GM19324 (cell line): ENCODE measurements around the gene RTN3.
"Not testable (repeated sequence)": the region's sequence is repeated elsewhere in the genome, so short reads cannot be mapped to it uniquely, and the experiment has no call there.

Source experiments
- ATAC-seq: cut with Tn5 transposase; IDR thresholded peaks from one replicate; pipeline ENCODE4 v1.9.1; 2021; ENCODE audit warnings: mild to moderate bottlenecking, moderate library complexity; ENCODE audit not compliant: unreplicated experiment, low FRiP score

The RTN3 gene

DNA sequence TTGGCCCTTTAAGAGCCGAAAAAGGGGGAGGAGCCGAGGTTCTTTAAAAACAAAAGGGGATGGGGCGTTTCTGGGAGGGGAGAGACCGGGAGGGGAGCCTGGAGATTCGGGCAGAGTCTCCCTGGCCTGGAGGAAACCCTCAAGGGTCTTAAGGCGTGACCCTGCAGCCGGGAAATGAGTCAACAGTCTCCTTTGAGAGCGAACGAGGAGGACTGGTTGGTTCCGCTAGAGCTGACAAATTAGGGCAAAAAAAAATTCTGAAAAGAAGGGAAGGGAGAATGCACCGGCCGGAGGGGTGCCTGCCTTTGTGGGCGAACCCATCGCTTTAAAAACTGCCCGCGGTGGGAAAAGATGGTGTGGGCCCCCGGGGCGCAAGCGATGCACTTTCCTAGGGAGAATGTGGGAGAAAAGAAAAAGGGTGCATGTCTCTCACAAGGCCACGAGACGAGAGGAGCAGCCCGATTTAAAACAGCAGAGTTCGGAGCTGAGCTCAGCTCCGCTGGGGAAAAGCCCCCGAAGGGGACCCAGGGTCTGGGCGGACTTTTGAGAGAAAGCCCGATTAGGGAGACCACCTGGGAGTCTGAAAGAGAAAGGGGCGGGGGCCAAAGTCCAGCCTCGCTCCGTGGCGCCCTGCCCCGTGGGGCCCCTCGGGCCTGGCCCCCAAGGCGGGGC, 86.4 kb downstream of the RTN3 start:
- ATAC-seq: no peak

DNA sequence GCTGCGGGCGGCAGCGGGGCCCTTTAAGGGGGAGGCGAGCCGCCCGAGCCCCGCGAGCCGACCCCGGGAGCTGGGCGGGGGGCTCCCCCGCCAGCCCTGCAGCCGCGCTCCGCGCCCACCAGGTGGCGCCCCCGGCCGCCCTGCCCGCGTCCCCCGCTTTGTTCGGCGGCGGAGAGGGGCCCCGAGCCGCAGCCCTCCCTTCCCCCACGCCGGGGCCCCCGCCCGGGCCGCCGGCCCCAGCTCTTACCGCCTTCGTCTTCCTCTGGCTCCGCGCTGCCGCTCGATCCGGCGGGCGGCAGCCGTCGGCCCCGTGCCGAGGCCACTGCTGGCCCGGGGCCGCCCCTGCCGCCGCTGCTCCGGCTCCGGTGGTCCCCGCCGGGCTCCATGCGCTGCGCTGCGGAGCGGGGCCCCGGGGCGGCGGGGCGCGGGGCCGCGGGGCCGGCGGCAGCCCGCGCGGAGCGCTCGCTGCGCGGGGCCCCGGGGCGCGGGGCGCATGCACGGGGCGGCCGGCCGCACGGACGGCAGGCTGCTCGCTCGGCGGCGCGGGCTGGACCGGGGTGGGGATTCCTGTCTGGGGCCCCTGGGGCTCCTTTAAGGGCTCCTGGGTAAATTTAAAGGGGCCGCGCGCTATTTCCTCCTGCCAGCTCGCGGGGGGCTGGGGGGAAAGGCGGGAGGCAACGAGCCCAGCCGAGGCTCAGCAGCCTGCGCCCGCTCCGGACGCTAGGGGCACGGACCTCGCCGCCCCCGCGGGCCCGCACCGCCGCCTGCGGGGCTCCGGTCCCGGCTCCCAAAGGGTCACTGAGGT, 87.1 kb downstream of the RTN3 start, which contains the start of gene ZFTA:
Gene ZFTA, minus strand, starts transcription at position 539 of the 805 bp plus-strand sequence. Its CDS starts 153 bp downstream, at position 386.
- ATAC-seq: peak; percentile 60

DNA sequence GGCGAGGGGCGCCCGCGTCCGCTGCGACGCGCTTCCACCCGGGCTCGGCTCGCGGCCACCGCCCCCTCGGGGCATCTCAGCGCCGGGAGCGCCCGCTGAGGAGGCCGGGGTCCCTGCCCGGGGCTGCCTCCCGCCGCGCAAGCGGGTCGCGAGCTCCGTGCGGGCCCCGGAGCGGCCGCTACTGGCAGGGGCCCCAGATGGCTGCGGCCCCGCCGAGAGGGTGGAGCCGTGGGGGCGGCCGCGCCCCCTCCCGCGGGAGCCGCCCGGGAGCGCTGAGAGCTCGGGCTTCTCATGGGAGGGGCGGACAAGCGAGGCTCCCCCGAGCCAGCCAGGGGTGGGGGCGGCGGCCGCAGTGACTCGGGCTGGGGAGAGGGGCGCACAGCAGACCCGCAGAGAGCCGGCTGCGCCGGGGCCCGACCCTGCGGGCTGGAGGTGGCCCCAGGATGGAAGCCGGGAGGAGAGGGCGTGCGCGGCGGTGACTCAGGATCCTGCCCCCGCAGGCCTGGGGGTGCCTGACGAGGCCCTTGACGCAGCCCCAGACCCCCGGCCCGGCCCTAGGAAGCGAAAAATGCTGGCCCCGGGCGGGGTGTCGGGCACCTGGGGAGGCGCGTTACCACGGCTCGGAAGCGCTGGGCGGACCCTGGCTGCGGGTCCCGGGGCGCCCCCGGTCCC, 87.9 kb downstream of the RTN3 start:
- peak; percentile 16 for ATAC-seq

DNA sequence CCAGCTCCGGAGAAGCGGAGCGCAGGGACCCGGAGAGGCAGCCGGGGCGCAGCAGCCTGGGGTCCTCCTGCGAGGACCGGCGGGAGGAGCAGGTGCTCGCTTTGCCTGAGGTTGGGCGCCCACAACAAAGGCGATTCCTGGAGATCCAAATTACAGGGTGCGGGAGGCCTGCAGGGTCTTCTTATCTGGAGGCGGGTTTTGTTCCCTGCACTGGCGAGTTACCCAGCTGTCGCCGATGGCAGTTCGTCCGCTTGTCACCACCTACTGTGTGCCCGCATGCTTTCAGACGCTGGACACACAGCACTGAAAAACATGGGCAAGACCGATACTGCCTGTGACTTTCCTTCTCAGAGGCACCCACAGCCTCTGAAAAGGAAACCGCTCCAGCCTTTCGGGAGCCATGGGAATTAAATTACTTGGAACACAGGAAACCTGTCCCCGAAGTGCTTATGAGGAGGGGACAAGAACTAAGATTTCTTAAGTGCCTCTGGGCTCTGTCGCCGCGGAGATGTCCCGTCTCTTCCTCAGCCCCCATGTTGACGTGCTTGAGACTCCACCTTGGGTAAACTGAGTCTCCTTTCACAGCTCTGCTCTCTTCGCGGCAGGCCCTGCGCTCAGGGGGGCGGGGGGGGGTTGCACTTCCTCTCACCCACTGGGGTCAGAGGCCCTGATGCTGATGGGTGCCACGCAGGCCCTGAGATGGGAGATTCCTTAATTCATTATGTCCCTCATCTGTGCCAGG, 88.6 kb downstream of the RTN3 start:
- no peak for ATAC-seq

DNA sequence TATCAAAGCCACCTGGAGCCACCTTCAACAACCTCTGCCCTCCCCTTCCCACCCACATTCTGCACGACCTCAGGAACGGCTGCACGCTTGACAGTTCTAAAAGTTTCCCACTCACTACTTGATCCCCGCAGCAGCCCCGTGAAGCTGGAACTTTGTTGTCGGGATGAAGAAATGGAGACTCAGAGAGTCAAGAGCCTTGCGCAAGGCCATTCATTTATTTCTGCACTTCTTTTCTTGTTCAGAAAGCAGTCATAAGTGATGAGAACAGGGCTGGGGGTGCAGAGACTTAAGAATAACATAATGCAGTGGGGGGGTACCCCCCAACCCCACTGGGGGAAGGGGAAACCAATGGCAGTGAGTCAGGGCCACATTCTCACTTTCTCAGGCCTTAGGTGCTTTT, 89.5 kb downstream of the RTN3 start:
- no peak for ATAC-seq

DNA sequence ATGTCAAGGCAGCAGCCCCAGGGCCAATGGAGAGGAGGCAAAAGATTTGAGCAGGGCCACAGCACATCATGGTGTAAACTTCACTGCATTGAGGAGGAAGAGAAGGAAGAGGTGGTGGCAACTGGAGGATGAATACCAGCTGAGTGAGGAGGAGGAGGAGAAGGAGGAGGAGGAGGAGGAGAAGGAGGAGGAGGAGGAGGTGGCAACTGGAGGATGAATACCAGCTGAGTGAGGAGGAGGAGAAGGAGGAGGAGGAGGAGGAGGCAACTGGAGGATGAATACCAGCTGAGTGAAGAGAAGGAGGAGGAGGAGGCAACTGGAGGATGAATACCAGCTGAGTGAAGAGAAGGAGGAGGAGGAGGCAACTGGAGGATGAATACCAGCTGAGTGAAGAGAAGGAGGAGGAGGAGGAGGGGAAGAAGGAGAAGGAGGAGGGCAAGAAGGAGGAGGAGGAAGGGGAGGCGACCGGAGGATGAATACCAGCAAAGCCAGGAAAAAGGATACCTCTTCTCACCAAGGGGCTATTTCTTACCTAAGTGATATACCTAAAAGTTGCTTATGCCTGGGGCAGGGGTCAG, 90.5 kb downstream of the RTN3 start:
- not testable (repeated sequence) for ATAC-seq

DNA sequence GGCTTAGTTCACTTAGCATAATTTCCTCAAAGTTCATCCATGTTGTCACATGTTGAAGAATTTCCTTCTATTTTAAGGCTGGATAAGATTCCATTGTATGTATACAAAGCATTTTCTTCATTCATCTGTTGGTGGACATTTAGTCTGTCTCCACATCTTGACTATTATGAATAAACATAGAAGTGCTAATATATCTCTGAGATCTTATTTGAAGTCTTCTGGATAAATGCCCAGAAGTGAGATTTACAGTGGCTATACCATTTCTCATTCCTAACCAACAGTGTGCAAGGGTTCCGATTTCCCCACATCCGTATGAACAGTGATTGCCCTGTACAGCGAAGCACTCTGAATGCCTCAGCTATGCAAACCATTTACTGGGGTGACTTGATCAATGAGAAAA, 93.9 kb downstream of the RTN3 start:
- no peak for ATAC-seq

DNA sequence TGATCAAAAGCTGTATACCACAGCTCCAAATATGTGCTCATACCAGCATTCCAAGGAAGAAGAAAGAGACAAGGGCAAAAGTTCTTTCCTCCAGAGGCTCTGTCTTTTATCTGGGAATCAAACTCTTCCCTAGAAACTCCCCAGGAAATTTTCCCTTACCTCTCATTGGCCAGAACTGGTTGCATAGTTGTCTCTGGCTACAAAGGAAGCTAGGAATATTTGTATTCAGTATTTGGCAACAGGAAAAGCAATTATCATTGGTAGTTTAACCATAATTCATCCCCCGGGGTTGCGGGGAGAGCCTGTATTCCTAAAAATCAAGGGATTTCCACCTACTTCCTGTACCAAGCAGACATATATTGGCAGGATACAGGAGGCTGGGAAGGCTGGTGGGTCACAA, 97.7 kb downstream of the RTN3 start:
- no peak for ATAC-seq

DNA sequence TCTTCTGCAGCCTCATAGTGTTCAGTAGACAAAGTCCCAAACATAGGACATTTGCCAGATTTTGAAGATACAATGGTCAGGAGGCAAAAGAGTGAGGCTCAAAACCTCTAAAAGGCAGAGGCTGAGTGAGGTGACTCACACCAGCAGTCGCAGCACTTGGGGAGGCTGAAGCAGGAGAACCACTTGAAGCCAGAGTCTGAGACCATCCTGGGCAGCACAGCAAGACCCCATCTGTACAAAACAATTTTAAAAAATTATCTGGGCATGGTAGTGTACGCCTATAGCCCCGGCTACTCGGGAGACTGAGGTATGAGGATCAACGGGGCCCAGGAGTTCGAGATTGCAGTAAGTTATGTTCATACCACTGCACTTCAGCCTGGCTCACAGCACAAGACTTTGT, 101.4 kb downstream of the RTN3 start:
- ATAC-seq: no peak

DNA sequence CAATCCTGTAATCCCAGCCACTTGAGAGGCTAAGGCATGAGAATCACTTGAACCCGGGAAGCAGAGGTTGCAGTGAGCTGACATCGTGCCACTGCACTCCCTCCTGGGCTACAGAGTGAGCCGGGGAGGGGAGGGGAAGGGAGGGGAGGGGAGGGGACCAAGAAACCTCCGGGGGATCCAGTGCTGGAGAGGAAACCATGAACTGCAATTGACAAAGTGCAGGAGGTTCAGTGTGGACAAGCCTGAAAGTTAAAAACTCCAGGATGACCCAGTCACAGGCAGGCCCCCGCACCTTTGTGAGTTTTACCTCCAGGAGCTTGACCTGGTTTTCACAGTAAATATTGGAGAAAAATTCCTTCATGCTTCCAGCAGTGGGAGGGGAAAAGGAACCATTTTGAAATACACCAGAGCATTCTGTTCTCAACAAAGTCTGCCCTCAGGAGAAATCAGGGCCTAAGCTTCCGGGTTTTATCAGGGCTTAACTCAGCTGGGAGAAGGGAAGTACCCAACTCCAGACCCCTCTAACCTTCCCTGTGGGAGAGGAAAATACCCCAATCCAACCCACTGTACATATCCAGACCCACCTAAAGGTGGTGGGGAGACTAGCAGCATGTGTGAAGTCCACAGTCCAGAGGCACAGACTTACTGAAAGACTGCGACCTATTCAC, 102.8 kb downstream of the RTN3 start:
- no peak for ATAC-seq

DNA sequence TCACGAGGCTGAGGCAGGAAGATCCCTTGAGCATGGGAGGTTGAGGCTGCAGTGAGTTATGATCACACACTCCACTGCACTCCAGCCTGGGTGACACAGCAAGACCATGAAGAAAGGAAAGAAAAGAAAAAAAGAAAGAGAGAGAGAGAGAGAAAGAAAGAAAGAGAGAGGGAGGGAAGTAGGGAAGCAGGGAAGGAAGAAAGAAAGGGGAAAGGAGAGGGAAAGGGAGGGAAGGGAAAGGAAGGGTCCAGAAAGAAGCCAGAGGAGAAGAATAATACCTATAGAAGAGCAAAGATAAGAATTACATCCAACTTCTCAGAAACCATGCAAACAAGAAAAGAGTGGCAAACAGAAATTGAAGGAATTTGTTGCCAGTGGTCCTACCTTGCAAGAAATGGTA, 104.5 kb downstream of the RTN3 start:
- no peak for ATAC-seq

DNA sequence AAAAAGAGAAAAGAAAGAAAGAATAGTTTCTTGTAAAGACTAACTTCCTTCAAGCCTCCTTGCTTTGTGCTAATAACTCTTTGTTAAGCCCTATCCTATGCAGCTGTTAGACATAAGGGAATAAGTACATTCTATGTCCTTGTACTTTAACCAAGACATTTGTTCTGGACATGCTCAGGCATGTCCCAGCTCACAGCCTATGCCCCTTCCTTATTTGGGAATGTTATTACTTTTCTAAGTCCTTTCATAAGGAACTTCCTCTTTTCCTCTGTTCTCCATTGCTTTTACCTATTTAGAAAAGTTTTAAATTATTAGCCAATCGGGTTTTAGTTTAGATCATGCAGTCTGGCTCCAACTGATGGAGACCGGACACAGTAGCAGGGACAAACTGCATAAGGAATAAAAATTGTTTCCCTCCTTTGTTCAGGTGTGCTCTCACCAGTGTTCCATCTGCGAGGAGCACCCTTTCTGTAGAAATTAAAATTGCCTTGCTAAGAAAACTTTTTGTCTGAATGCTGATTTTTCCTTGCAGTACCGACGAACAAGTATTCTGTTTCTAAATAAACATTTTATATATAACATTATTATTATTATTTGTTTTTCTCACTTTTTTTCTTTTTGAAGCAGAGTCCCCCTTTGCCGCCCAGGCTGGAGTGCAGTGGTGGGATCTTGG, 110.3 kb downstream of the RTN3 start:
- ATAC-seq: no peak

DNA sequence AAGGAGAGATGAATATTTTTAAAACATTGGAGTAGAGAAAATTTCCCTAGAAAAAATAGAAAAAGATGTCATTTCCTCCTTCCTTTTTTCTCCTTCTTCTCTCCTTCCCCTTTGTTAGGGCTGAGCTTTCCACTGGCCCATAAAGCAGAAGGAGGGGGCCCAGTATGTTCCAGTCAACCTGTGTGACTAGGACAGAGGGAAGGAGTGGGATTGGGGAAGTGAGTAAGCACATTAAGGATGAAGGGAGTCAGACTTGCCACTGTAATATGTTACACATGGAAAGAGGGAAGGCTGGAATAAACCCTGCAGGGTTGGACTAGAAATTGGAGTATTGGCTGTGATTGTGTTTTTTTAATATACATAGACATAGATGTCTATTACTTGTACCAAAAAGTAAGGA, 111.9 kb downstream of the RTN3 start:
- no peak for ATAC-seq

DNA sequence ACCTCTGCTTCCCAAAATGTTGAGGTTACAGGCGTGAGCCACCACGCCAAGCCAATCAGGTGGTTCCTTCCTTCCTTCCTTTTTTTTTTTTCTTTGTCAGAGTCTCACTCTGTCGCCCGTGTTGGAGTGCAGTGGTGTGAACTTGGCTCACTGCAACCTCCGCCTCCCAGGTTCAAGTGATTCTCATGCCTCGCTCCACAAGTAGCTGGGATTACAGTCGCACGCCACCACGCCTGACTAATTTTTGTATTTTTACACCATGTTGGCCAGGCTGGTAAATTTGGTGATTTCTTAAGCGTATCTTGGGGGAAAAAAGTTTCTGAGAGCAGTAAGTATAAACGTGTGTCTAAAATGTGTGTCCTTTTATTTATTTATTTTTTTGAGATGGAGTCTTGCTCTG, 113.8 kb downstream of the RTN3 start:
- ATAC-seq: no peak

DNA sequence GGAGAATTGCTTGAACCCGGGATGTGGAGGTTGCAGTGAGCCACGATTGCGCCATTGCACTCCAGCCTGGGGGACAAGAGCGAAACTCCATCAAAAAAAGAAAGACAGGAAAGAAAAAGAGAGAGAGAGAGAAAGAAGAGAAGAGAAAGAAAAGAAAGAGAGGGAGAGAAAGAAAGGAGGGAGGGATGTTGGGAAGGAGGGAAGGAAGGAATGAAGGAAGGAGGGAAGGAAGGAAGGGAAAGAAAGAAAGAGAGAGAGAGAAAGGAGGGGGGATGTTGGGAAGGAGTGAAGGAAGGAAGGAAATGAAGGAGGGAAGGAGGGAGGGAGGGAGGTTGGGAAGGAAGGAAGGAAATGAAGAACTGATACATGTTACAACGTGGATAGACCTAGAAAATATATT, 119.6 kb downstream of the RTN3 start:
- no peak for ATAC-seq

DNA sequence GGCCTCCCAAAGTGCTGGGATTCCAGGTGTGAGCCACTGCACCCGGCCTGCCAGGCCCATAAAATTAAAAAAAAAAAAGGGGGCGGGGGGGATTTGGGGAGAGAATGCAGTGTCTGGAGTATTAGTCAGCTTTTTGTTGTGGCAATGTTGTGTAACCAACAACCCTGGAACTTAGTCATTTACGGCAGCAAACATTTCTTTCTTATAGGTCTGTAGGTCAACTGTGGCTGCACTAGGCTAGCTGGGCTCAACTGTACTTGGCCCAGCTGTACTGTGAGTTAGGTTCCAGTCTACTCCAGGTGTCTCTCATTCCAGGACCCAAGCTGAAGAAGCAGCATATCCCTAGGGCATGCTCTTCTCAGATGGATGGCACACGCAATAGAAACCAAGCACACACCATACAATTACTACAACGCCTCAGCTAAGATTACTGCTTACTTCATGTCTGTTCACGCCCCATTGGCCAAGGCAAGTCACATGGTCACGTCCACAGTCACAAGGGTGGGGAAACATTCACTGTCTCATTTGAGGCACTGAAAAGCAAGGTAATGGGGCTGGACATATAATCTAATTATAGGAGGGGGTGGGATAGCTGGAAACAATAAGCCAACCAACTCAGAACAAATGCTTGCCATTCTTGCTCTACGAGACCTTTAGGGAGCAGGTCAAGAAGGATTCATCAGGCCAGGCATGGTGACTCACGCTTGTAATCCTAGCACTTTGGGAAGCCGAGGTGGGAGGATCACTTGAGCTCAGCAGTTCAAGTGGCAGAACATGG, 121.5 kb downstream of the RTN3 start:
- ATAC-seq: no peak

DNA sequence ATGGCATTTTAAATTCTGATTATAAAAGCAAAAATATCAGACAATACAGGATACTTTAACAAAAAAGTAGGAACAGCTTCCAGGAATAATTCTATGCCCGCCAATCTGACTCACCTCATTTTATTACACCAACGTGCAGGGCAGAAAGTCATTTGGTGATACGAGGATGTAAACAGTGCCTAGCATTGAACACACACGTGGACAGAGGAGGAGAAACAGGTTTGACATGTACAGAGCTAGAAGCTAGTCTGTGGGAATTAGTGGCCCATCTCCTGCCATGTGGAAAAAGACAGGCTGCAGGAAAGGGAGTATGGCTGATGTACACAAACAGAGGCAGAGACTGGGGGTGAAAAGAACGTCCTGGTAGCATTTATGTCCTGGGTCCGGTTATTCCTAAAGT, 123.0 kb downstream of the RTN3 start:
- no peak for ATAC-seq

DNA sequence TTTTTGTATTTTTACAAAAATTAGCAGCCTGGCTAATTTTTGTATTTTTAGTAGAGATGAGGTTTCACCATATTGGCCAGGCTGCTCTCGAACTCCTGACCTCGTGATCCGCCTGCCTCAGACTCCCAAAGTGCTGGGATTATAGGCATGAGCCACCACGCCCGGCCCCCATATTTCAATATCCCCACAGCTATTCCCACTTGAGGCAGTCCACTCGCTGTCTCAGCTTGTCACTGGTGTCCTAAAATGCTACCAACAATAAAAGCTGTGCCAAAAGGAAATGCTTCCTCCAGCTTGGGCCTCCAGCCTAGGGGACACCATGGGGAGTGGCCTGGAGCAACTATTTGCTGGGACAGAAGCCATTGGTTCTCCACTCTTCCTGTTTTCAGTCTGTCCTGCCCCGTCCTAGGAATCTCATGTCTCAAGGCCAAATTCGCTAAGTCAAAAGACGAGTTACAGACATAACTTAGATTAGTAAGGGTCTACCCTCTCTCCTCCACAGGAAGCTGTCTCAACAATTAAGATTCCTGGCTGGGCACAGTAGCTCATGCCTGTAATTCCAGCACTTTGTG, 124.6 kb downstream of the RTN3 start:
- no peak for ATAC-seq
